ENCODE results near the gene SGPL1.

DNA sequence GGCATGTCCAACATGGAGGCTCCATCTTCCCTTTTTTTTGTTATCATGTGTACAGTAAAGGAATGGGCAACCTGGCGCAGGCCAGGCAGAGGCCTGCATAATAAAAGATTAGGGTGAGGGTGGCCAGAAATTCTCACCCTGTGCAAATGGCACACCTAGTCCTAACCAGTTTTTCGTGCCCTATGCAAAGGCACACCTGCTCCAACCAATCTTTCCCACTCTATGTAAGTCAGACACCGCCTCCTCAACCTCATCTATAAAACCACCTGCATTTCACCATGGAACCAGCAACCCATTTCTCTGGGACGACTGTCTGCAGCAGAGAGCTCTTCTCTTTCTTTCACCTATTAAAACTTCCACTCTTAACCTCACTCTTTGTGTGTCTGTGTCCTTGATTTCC lies 46.6 kb upstream of the SGPL1 start:
- TF ChIP-seq CTCF (IDR thresholded peaks at IDR 0.05): no peak
- no peak for TF ChIP-seq EZH2phosphoT487 (IDR thresholded peaks at IDR 0.05)

Data from neural progenitor cell (in vitro differentiated cells).